Vagina (tissue), 2 donors: ENCODE measurements around the gene KCP.

Experiments
- CTCF ChIP-seq, 3 experiments: fragments of 450-650 bp in 2 of 3; fragments of 200-600 bp in 1 of 3; sonication (generic) in 1 of 3; IDR thresholded peaks; one replicate each; pipeline ENCODE4 v1.5.1; 2017 to 2019; ENCODE audit warnings: antibody characterized with exemption in 3 of 3, mild to moderate bottlenecking in 2 of 3, moderate library complexity in 2 of 3
- POLR2A ChIP-seq, 2 donors: fragments of 450-650 bp; IDR thresholded peaks; one replicate each; pipeline ENCODE4 v1.6.1; 2017; ENCODE audit warnings: antibody characterized with exemption in 2 of 2, mild to moderate bottlenecking in 2 of 2, moderate library complexity in 2 of 2

- TF ChIP-seq CTCF (IDR thresholded peaks at IDR 0.05) = no peak
- no peak for TF ChIP-seq POLR2A (IDR thresholded peaks at IDR 0.05)
Measured at GRCh38 chr7:128908750-128909624, 1.5 kb downstream of the KCP start.
